Colonic mucosa (tissue), 4 donors: ENCODE results near the gene NOD2. TPM values are rescaled to one million over a fixed set of nuclear protein-coding genes. Genes with fewer than 3 reads are reported as not detected.

Experiments
- DNase-seq: peaks from one replicate; pipeline ENCODE4 v3.0.0-alpha.2; 2020
- H3K27ac ChIP-seq: fragments of 200-600 bp; one replicate; pipeline ENCODE4 v1.8.0; 2021
- H3K27me3 ChIP-seq: fragments of 200-600 bp; one replicate; pipeline ENCODE4 v1.8.0; 2021
- H3K36me3 ChIP-seq: fragments of 200-600 bp; one replicate; pipeline ENCODE4 v1.8.0; 2021
- H3K4me1 ChIP-seq: fragments of 200-600 bp; one replicate; pipeline ENCODE4 v1.8.0; 2021; ENCODE audit warnings: mild to moderate bottlenecking
- H3K4me3 ChIP-seq: fragments of 200-600 bp; one replicate; pipeline ENCODE4 v1.8.0; 2021
- H3K9ac ChIP-seq, 2 donors: one replicate each; pipeline ENCODE4 v1.7.0; 2013; ENCODE audit warnings: control low read depth in 2 of 2, low read depth in 2 of 2, low read length in 2 of 2
- H3K9me3 ChIP-seq: fragments of 200-600 bp; one replicate; pipeline ENCODE4 v1.8.0; 2021
- intact Hi-C: fragments of 100-400 bp; cut with DNase I; formaldehyde crosslinking; loops from one replicate; pipeline ENCODE4 v1.14.1; 2022
- total RNA-seq, 2 donors: library from RNA; stranded (reverse); fragmentation: NEBNext Ultra II Directional in 1 of 2; extraction: Animal tissue kit (Norgen Biotek cat#: 25700) in 1 of 2; gene quantifications; one replicate each; pipeline ENCODE4 v1.2.1, GENCODE V29; 2021
- TF ChIP-seq, protein P1 (sequence below): fragments of 200-600 bp; IDR thresholded peaks from one replicate; pipeline ENCODE4 v1.8.0; 2022; ENCODE audit warnings: antibody characterized with exemption, mild to moderate bottlenecking
- donor health status: healthy.
- donor health status: DM: no; HTN: no; CAD: no.
- donor health status: DM: no; HTN: no; CAD: no.

NOD2 gene
- total RNA-seq, 2 donors from 2014 or later = 0.79 to 1.2 TPM

DNA sequence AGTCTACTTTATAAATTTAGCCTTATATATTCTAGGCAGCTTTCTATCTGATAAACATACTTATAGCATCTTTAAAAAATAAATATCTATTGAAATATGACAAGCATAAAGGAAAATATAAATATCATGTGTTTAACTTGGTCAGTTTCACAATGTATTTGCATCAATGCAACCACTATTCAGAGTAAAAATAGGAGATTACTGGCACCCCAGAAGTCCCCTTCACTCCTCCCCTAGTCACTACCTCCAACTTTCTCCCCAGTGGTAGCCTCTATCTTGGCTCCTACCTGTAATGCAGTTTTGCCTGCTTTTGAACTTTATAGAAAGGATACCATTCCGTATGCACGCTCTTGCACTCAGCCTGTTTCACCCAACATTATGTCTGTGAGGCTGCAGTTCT, 3.2 kb upstream of the NOD2 start:
- DNase-seq = no peak
- TF ChIP-seq, protein P1, sequence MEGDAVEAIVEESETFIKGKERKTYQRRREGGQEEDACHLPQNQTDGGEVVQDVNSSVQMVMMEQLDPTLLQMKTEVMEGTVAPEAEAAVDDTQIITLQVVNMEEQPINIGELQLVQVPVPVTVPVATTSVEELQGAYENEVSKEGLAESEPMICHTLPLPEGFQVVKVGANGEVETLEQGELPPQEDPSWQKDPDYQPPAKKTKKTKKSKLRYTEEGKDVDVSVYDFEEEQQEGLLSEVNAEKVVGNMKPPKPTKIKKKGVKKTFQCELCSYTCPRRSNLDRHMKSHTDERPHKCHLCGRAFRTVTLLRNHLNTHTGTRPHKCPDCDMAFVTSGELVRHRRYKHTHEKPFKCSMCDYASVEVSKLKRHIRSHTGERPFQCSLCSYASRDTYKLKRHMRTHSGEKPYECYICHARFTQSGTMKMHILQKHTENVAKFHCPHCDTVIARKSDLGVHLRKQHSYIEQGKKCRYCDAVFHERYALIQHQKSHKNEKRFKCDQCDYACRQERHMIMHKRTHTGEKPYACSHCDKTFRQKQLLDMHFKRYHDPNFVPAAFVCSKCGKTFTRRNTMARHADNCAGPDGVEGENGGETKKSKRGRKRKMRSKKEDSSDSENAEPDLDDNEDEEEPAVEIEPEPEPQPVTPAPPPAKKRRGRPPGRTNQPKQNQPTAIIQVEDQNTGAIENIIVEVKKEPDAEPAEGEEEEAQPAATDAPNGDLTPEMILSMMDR = no peak
- no peak overlapping the region for H3K27ac ChIP-seq
- no peaks in the 10 kb centered on the region for H3K9me3 ChIP-seq
- H3K4me1 ChIP-seq = no peaks in the 10 kb centered on the region
- intact Hi-C loops = no loop called here
- no peak overlapping the region for H3K9ac ChIP-seq
- H3K36me3 ChIP-seq = no peaks in the 10 kb centered on the region
- H3K27me3 ChIP-seq = no peaks in the 10 kb centered on the region
- H3K4me3 ChIP-seq = no peak overlapping the region

- DNase-seq = no peak
Measured at GRCh38 chr16:50692644-50692998, 785 bp upstream of the NOD2 start.

DNA sequence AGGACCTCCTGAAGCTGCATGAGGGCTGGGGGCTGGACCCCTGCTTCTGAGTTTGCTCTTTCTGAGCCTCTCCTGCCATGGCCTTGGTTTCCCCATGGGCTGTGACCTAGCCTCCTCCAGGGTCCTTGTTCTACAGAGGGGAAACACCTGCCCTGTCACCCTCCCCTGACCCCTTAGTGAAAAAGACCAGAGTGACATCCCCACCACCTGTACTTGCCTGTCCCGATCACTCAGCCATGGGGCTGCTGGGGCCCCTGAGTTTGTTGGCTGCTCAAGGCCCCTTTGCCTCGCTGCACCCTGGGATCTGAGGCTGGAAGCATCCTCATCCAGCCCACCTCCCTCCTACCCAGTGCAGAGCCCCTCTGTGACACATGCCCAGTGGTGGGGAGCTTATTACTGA, 800 bp downstream of the NOD2 start:
- peak overlapping the region; percentile 43 for H3K4me3 ChIP-seq

More at GRCh38 chr16:50692644-50692998, 785 bp upstream of the NOD2 start:
- Histone ChIP-seq H3K4me3 (no peak overlapping the region), H3K9ac (no peak overlapping the region), H3K27me3 (no peaks in the 10 kb centered on the region), H3K9me3 (no peaks in the 10 kb centered on the region), H3K36me3 (no peaks in the 10 kb centered on the region), H3K4me1 (peaks cover 12% of the 10 kb centered on the region), H3K27ac (no peak overlapping the region)
- intact Hi-C loops = no loop called here
- TF ChIP-seq, protein P1 = no peak

GRCh38 chr16:50695017-50696000, 1.9 kb downstream of the NOD2 start:
- Histone ChIP-seq H3K27me3 (no peaks in the 10 kb centered on the region), H3K9ac (no peak overlapping the region), H3K4me3 (no peak overlapping the region), H3K36me3 (no peaks in the 10 kb centered on the region), H3K27ac (peak overlapping the region; percentile 20), H3K9me3 (no peaks in the 10 kb centered on the region), H3K4me1 (peaks cover 12% of the 10 kb centered on the region)
- DNase-seq = no peak
- TF ChIP-seq, protein P1 = no peak
- intact Hi-C loops = no loop called here

More for the DNA sequence above, 800 bp downstream of the NOD2 start:
- Histone ChIP-seq H3K4me1 (peaks cover 12% of the 10 kb centered on the region), H3K9ac (peak overlapping the region; percentile 8 to 48), H3K27me3 (no peaks in the 10 kb centered on the region), H3K9me3 (no peaks in the 10 kb centered on the region), H3K27ac (no peak overlapping the region), H3K36me3 (no peaks in the 10 kb centered on the region)
- TF ChIP-seq, protein P1 = no peak
- DNase-seq = no peak
- intact Hi-C loops = no loop called here

DNA sequence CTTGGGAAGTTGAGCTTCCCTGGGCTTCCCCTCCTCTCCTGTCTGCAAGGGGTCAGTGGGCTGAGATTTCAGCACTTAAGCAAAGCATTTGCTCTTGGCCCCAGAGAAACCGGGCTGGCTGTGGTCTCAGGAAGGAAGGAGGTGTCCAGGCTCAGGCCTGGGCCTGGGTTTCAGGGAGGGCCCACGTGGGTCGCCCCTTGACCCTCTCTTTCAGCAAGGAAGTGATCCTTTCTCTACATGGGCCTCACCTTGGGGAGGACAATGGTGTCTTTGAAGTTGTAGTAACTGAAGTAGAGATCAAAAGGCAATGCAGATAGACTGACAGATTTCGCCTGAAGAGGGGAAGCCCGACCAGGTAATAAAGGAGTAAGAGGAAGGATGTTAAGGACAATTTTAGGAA, 2.7 kb downstream of the NOD2 start:
- no peak for DNase-seq
- TF ChIP-seq, protein P1 = no peak
- H3K9ac ChIP-seq = no peak overlapping the region
- intact Hi-C loops = no loop called here
- H3K27ac ChIP-seq = peak overlapping the region; percentile 20
- H3K4me1 ChIP-seq = peaks cover 12% of the 10 kb centered on the region
- H3K4me3 ChIP-seq = no peak overlapping the region
- no peaks in the 10 kb centered on the region for H3K9me3 ChIP-seq
- no peaks in the 10 kb centered on the region for H3K36me3 ChIP-seq
- no peaks in the 10 kb centered on the region for H3K27me3 ChIP-seq
